HL-60/S4 treated with phorbol 12-myristate 13-acetate at 8.2 ng/mL for 4 days and 3 days (cell line): ENCODE results near the gene ZKSCAN4.

Experiments
- in situ Hi-C: fragments of 300-500 bp; cut with MboI; formaldehyde crosslinking; loops from 2 replicates; pipeline ENCODE4 v1.15.0; 2022; ENCODE audit warnings: low sequenced_read_pairs

The ZKSCAN4 gene

DNA sequence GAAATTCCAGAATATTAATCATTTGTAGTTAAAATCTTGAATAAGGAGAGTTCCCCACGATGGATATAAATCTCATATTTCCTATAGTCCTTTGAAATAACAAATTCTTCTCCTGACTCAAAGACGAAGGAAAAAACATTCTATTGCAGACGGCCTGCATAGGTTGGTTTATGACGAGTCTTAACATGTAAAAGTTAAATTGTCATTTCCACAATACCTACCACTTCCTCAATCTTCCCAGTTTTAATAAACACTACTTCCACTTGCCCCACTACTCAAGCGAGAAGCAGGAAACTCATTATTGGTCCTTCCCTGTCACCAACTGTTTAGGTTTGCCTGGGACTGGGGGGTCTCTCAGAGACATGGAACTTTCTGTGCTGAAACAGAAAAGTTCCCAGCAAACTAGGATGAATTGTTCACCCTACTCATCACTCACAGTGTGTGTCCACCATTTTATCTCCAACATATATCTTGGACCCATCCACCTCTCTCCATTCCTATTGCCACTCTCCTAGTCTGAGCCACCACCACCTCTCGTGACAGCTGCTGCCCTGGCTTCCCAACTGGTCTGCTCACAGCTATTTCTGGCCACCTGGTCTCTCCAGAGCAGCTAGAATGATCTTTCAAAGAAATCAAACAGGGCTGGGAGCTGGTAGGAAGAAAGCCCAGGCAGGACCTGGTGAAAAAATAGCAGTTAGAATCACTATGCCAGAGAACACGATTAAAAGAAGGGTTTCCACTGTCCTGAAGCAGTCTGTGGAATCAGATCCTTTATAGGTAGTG, 42.1 kb downstream of the ZKSCAN4 start:
- in situ Hi-C loops = no loop called here

GRCh38 chr6:28208111-28208659, 43.9 kb downstream of the ZKSCAN4 start:
- in situ Hi-C loops = no loop called here

DNA sequence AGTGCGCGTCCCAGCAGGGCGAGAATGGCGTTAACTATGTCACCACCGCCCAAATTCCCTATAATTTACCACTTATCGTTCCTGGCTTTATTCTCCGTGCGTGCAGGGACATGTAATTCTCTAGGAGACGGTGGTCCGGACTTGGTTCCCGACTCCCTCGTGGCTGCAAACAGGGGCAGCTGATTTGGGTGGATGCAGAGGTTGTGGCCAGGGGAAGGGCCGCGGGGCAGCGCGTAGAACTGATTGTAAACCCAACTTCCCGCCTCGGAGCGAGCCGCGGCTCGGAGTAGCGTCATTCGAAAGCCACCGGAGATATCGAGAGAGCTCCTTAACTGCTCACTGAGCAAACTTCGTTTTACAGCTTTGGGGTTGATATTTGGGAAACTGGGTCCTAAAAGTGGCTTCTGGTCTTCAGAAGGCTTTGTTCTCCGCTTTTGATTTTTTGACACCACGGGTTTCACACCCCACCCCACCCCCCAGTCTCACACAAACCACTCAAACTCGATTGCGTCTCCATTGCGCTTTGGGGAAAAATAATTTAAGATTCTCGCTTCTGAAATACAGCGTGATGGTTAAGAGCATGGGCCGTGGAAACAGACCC, 44.5 kb downstream of the ZKSCAN4 start:
- in situ Hi-C loops = no loop called here

DNA sequence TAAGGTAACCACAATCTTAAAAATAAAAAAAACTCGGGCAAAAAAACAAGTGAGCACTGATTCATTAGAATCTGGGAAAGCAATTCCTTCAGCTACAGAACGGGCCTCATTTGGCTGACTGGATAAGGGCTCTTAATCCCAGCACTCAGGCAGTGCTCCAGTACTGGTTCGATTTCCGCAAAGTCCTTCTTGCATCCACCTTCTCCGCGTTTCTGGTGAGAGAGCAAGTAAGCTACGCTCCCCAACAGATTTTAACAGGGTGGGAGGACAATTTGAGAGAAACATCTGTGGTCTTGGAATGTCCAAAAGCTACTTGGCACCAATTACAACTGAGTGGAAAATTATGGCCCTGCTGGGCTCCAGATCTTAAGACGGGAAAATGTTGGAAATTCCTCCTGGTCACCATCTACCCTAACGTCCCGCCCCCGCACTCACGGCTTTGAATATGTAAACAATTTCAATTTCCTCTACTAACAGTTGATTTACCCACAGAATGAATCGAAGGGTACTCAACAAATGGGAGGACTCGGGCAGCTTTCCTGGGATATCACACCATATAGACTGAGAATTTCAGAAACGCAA, 45.0 kb downstream of the ZKSCAN4 start:
- in situ Hi-C loops = no loop called here

GRCh38 chr6:28206527-28206926, 45.5 kb downstream of the ZKSCAN4 start:
- in situ Hi-C loops = no loop called here

- in situ Hi-C loops = no loop called here
Observed at GRCh38 chr6:28205879-28206278, 46.2 kb downstream of the ZKSCAN4 start.

DNA sequence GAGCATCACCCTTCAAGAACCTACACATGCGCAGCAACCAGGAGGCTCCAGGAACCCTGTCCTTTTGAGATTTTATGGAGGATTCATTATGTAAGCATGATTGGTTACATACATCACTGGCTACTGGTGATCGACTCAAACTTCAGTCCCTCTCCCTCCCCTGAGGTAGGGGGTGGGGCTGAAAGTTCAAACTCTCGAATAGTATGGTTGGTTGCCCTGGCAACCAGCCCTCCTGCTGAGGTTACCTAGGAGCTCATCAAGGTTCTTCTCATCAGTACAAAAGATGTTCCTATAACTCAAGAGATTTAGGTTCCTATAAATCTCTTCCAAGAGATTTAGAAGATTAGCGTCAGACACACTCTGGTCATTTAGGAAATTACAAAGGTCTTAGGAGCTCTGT, 48.9 kb downstream of the ZKSCAN4 start:
- in situ Hi-C loops = no loop called here

GRCh38 chr6:28200020-28200419, 52.0 kb downstream of the ZKSCAN4 start:
- in situ Hi-C loops = no loop called here
